Measurements from ENCODE around the gene ACAP3. TPM values are rescaled to one million over a fixed set of nuclear protein-coding genes. Genes with fewer than 3 reads are reported as not detected.
A peak's percentile ranks its signal among the peaks of the same experiment; 100 is the strongest.

The ACAP3 gene
- total and polyA plus RNA-seq, 4 donors: 2.7 to 24.8 (median 15.0) TPM

DNA sequence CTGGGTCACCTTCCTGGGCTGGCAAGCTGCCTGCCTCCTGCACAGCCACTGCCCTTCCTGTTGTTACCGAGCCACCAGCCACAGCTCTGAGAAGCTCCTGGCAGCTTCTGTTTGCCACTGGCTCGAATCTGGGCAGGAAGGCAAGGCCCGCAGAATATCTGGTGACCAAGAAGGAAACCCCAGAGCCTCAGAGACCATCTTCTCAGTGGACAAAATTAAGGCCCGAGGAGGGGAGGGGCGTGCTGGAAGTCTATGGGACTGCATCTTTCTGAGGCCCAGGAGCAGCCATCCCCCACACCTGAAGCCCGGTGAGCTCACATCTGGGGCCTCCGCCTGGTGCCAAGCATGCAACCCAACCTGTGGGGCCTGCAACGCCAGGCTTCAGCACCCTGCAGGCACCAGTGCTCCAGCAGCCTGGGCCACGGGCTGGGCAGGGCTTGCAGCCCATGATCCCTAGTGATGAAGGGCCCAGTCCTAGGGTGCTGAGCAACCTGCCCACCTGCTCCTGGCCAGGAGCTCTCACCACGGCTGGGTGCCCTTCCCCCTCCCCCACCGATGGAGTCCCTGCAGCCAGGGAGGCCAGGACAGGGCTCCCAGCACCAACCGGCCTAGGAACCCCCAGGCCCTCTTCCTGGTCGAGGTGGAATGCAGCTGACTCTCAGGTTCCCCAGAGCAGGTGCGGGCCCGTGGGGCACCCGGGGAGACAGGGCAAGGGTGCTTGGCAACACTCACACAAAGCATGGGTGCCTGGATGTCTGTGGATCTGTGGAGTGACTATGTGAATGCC lies 17.8 kb upstream of the ACAP3 start:
- no peak for DNase-seq (ENCODE audit: low spot score)
- H3K27me3 ChIP-seq (ENCODE audit: control insufficient read depth in 4 of 4, insufficient read depth in 4 of 4, low read length in 3 of 4): no peaks in the 10 kb centered on the region
- H3K4me3 ChIP-seq (ENCODE audit: low read depth in 1 of 3, low read length in 3 of 3): peak overlapping the region; percentile 78 to 85 (median 79)
- H3K27ac ChIP-seq (ENCODE audit: low read depth in 1 of 2, low read length in 2 of 2): peak overlapping the region; percentile 75 to 84
- H3K36me3 ChIP-seq (ENCODE audit: control insufficient read depth in 4 of 4, insufficient read depth in 3 of 4, low read depth in 1 of 4, low read length in 3 of 4): peaks cover 0 to 11% (median 6%) of the 10 kb centered on the region in 4 donors
- H3K9ac ChIP-seq (ENCODE audit: low read depth in 1 of 2, low read length in 2 of 2): peak overlapping the region; percentile 4 to 83
- 20% methylated on average over 16 of the region's 16 CpGs for WGBS
- no peaks in the 10 kb centered on the region for H3K9me3 ChIP-seq (ENCODE audit: control insufficient read depth in 4 of 4, low read length in 3 of 4)
- H3K4me1 ChIP-seq (ENCODE audit: control insufficient read depth in 4 of 4, insufficient read depth in 4 of 4, low read length in 3 of 4): peaks cover 7 to 39% (median 26%) of the 10 kb centered on the region in 4 donors
- no peak for TF ChIP-seq RAD21 (IDR thresholded peaks at IDR 0.05)
- TF ChIP-seq SP1 (IDR thresholded peaks at IDR 0.05): peak; percentile 36
- TF ChIP-seq GABPA (IDR thresholded peaks at IDR 0.05 in 1 of 2, conservative IDR thresholded peaks at IDR 0.05 in 1 of 2): peak in 1 of 2 donors; percentile 53

DNA sequence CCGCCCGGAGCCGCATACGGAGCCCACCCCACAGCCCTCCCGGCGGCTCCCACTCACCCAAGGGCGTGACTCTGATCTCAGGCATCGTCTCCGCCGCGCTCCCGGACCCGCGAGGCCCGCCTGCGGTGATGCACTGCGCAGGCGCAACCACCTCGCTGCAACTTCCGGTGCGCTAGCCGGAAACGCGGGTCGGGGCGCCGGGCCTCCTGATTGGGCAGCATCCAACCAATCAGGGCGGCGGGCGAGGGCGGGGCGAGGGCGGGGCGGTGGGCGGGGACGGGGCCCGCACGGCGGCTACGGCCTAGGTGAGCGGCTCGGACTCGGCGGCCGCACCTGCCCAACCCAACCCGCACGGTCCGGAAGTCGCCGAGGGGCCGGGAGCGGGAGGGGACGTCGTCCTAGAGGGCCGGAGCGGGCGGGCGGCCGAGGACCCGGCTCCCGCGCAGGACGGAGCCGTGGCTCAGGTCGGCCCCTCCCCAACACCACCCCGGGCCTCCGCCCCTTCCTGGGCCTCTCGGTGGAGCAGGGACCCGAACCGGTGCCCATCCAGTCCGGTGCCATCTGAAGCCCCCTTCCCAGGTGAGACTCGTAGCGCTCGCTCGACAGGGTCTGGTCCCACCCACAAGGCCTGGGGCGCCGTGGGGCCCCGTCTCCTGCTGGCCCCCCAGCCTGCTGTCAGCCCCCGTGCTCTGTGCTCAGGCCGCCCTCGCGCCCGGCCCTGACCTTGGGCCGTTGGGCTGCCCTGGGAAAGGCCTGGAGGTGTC lies 17.0 kb upstream of the ACAP3 start, which contains the start of the genes CPTP and INTS11:
Gene CPTP (plus strand): TSS at position 279 of the 764 bp plus-strand sequence. CDS start 2,109 bp downstream, outside the sequence.
Gene INTS11 (minus strand): TSS at position 137 of the 764 bp plus-strand sequence. CDS start 52 bp downstream, at position 85.
- H3K9me3 ChIP-seq (ENCODE audit: control insufficient read depth in 4 of 4, low read length in 3 of 4): no peaks in the 10 kb centered on the region
- WGBS: under 1% methylated on average over 84 of the region's 84 CpGs
- no peaks in the 10 kb centered on the region for H3K27me3 ChIP-seq (ENCODE audit: control insufficient read depth in 4 of 4, insufficient read depth in 4 of 4, low read length in 3 of 4)
- H3K9ac ChIP-seq (ENCODE audit: low read depth in 1 of 2, low read length in 2 of 2): peak within 1 kb of the TSS; percentile 4 to 83
- H3K27ac ChIP-seq (ENCODE audit: low read depth in 1 of 2, low read length in 2 of 2): peak within 1 kb of the TSS; percentile 75 to 84
- H3K4me3 ChIP-seq (ENCODE audit: low read depth in 1 of 3, low read length in 3 of 3): peak within 1 kb of the TSS; percentile 79 to 89 (median 81)
- peaks cover 7 to 37% (median 26%) of the 10 kb centered on the region in 4 donors for H3K4me1 ChIP-seq (ENCODE audit: control insufficient read depth in 4 of 4, insufficient read depth in 4 of 4, low read length in 3 of 4)
- peak; percentile 97 for DNase-seq (ENCODE audit: low spot score)
- no peak for TF ChIP-seq SP1 (IDR thresholded peaks at IDR 0.05)
- no peak for TF ChIP-seq FOXA1 (IDR thresholded peaks at IDR 0.05)
- TF ChIP-seq, protein P1, sequence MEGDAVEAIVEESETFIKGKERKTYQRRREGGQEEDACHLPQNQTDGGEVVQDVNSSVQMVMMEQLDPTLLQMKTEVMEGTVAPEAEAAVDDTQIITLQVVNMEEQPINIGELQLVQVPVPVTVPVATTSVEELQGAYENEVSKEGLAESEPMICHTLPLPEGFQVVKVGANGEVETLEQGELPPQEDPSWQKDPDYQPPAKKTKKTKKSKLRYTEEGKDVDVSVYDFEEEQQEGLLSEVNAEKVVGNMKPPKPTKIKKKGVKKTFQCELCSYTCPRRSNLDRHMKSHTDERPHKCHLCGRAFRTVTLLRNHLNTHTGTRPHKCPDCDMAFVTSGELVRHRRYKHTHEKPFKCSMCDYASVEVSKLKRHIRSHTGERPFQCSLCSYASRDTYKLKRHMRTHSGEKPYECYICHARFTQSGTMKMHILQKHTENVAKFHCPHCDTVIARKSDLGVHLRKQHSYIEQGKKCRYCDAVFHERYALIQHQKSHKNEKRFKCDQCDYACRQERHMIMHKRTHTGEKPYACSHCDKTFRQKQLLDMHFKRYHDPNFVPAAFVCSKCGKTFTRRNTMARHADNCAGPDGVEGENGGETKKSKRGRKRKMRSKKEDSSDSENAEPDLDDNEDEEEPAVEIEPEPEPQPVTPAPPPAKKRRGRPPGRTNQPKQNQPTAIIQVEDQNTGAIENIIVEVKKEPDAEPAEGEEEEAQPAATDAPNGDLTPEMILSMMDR (IDR thresholded peaks at IDR 0.05; ENCODE audit: low read depth, low read length, missing input control): no peak
- no peak for TF ChIP-seq YY1 (IDR thresholded peaks at IDR 0.05)
- peak; percentile 34 for TF ChIP-seq NR2F2 (IDR thresholded peaks at IDR 0.05)
- peak in 1 of 2 donors; percentile 93 for TF ChIP-seq GABPA (IDR thresholded peaks at IDR 0.05 in 1 of 2, conservative IDR thresholded peaks at IDR 0.05 in 1 of 2)
- no peak for TF ChIP-seq RAD21 (IDR thresholded peaks at IDR 0.05)
- TF ChIP-seq, protein P2, sequence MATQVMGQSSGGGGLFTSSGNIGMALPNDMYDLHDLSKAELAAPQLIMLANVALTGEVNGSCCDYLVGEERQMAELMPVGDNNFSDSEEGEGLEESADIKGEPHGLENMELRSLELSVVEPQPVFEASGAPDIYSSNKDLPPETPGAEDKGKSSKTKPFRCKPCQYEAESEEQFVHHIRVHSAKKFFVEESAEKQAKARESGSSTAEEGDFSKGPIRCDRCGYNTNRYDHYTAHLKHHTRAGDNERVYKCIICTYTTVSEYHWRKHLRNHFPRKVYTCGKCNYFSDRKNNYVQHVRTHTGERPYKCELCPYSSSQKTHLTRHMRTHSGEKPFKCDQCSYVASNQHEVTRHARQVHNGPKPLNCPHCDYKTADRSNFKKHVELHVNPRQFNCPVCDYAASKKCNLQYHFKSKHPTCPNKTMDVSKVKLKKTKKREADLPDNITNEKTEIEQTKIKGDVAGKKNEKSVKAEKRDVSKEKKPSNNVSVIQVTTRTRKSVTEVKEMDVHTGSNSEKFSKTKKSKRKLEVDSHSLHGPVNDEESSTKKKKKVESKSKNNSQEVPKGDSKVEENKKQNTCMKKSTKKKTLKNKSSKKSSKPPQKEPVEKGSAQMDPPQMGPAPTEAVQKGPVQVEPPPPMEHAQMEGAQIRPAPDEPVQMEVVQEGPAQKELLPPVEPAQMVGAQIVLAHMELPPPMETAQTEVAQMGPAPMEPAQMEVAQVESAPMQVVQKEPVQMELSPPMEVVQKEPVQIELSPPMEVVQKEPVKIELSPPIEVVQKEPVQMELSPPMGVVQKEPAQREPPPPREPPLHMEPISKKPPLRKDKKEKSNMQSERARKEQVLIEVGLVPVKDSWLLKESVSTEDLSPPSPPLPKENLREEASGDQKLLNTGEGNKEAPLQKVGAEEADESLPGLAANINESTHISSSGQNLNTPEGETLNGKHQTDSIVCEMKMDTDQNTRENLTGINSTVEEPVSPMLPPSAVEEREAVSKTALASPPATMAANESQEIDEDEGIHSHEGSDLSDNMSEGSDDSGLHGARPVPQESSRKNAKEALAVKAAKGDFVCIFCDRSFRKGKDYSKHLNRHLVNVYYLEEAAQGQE (IDR thresholded peaks at IDR 0.05): peak; percentile 46
- TF ChIP-seq HNF4A (conservative IDR thresholded peaks at IDR 0.05): peak; percentile 66 to 71
- TF ChIP-seq, protein P3, sequence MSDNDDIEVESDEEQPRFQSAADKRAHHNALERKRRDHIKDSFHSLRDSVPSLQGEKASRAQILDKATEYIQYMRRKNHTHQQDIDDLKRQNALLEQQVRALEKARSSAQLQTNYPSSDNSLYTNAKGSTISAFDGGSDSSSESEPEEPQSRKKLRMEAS (IDR thresholded peaks at IDR 0.05): no peak
- no peak for TF ChIP-seq JUND (IDR thresholded peaks at IDR 0.05)
- TF ChIP-seq EGR1 (IDR thresholded peaks at IDR 0.05; ENCODE audit: low read depth in 2 of 2): no peak
- TF ChIP-seq RXRA (IDR thresholded peaks at IDR 0.05): peak; percentile 63 to 66
- no peak for TF ChIP-seq TAF1 (conservative IDR thresholded peaks at IDR 0.05)
- TF ChIP-seq HNF4G (IDR thresholded peaks at IDR 0.05): no peak
- TF ChIP-seq, protein P4, sequence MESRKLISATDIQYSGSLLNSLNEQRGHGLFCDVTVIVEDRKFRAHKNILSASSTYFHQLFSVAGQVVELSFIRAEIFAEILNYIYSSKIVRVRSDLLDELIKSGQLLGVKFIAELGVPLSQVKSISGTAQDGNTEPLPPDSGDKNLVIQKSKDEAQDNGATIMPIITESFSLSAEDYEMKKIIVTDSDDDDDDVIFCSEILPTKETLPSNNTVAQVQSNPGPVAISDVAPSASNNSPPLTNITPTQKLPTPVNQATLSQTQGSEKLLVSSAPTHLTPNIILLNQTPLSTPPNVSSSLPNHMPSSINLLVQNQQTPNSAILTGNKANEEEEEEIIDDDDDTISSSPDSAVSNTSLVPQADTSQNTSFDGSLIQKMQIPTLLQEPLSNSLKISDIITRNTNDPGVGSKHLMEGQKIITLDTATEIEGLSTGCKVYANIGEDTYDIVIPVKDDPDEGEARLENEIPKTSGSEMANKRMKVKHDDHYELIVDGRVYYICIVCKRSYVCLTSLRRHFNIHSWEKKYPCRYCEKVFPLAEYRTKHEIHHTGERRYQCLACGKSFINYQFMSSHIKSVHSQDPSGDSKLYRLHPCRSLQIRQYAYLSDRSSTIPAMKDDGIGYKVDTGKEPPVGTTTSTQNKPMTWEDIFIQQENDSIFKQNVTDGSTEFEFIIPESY (IDR thresholded peaks at IDR 0.05): no peak
- peaks cover 2 to 11% (median 7%) of the 10 kb centered on the region in 4 donors for H3K36me3 ChIP-seq (ENCODE audit: control insufficient read depth in 4 of 4, insufficient read depth in 3 of 4, low read depth in 1 of 4, low read length in 3 of 4)

Data from liver (tissue), 9 donors.